Mesenchymal stem cell (in vitro differentiated cells and primary cell): ENCODE results near the gene FUT6.
A peak's percentile ranks its signal among the peaks of the same experiment; 100 is the strongest.

Source experiments
- DNase-seq: peaks from one replicate; pipeline ENCODE4 v3.0.0-alpha.2; 2013
- H2AFZ ChIP-seq: one replicate; pipeline ENCODE4 v1.6.1; 2013; ENCODE audit warnings: low read depth, mild to moderate bottlenecking, control low read depth, inconsistent platforms, low read length, moderate library complexity
- H2AK5ac ChIP-seq: 2 replicates; pipeline ENCODE4 v1.6.1; 2013; ENCODE audit warnings: low read length, moderate library complexity, mild to moderate bottlenecking, inconsistent platforms; ENCODE audit not compliant: severe bottlenecking
- H2BK120ac ChIP-seq: one replicate; pipeline ENCODE4 v1.6.1; 2013; ENCODE audit warnings: low read depth, mild to moderate bottlenecking, inconsistent platforms, low read length, moderate library complexity
- H2BK12ac ChIP-seq, 2 experiments: one replicate each; pipeline ENCODE4 v1.6.1; 2013; ENCODE audit warnings: inconsistent platforms in 2 of 2, low read length in 2 of 2, mild to moderate bottlenecking in 2 of 2, moderate library complexity in 2 of 2, control low read depth in 1 of 2
- H2BK15ac ChIP-seq: one replicate; pipeline ENCODE4 v1.6.1; 2013; ENCODE audit warnings: mild to moderate bottlenecking, low read depth, inconsistent platforms; ENCODE audit not compliant: poor library complexity, severe bottlenecking
- H2BK5ac ChIP-seq: 2 replicates; pipeline ENCODE4 v1.6.1; 2013; ENCODE audit warnings: low read depth, mild to moderate bottlenecking, low read length, control low read depth, inconsistent platforms; ENCODE audit not compliant: poor library complexity, severe bottlenecking
- H3K14ac ChIP-seq, 2 experiments: one replicate each; pipeline ENCODE4 v1.6.1; 2013; ENCODE audit warnings: inconsistent platforms in 2 of 2, low read length in 2 of 2, control low read depth in 1 of 2, mild to moderate bottlenecking in 1 of 2, moderate library complexity in 1 of 2
- H3K18ac ChIP-seq, 2 experiments: one replicate each; pipeline ENCODE4 v1.6.1; 2013; ENCODE audit warnings: inconsistent platforms in 2 of 2, low read length in 2 of 2, control low read depth in 1 of 2, low read depth in 1 of 2, mild to moderate bottlenecking in 1 of 2
- H3K23ac ChIP-seq, 2 experiments: one replicate each; pipeline ENCODE4 v1.6.1; 2013; ENCODE audit warnings: inconsistent platforms in 2 of 2, low read length in 2 of 2, mild to moderate bottlenecking in 2 of 2, moderate library complexity in 2 of 2, control low read depth in 1 of 2
- H3K27ac ChIP-seq: 2 replicates; pipeline ENCODE4 v1.5.1; 2013; ENCODE audit warnings: mild to moderate bottlenecking, moderate library complexity, low read length, control low read depth, inconsistent platforms; ENCODE audit not compliant: poor library complexity, severe bottlenecking
- H3K27me3 ChIP-seq, 2 experiments: 2 replicates each; pipeline versions ENCODE4 v1.6.1 to v1.7.0; 2013; ENCODE audit warnings: low read length in 2 of 2, mild to moderate bottlenecking in 2 of 2, moderate library complexity in 2 of 2, control low read depth in 1 of 2, inconsistent platforms in 1 of 2; ENCODE audit not compliant: control insufficient read depth in 1 of 2, insufficient read depth in 1 of 2
- H3K36me3 ChIP-seq, 2 experiments: 2 replicates each; pipeline versions ENCODE4 v1.6.1 to v1.7.0; 2013; ENCODE audit warnings: low read length in 2 of 2, control low read depth in 1 of 2, inconsistent platforms in 1 of 2, low read depth in 1 of 2, mild to moderate bottlenecking in 1 of 2; ENCODE audit not compliant: insufficient read depth in 2 of 2, control insufficient read depth in 1 of 2
- H3K4ac ChIP-seq, 2 experiments: one replicate each; pipeline ENCODE4 v1.6.1; 2013; ENCODE audit warnings: inconsistent platforms in 2 of 2, low read length in 2 of 2, mild to moderate bottlenecking in 2 of 2, moderate library complexity in 2 of 2, control low read depth in 1 of 2, low read depth in 1 of 2
- H3K4me1 ChIP-seq: 2 replicates; pipeline ENCODE4 v1.6.1; 2013; ENCODE audit warnings: low read depth, low read length, control low read depth; ENCODE audit not compliant: control insufficient read depth, insufficient read depth
- H3K4me2 ChIP-seq: 2 replicates; pipeline ENCODE4 v1.6.1; 2013; ENCODE audit warnings: low read length, mild to moderate bottlenecking, inconsistent platforms; ENCODE audit not compliant: poor library complexity, severe bottlenecking
- H3K4me3 ChIP-seq, 2 experiments: 2 replicates each; pipeline versions ENCODE4 v1.5.1 to v1.7.0; 2013; ENCODE audit warnings: low read length in 2 of 2, mild to moderate bottlenecking in 2 of 2, control low read depth in 1 of 2, low read depth in 1 of 2; ENCODE audit not compliant: insufficient read depth in 1 of 2
- H3K79me1 ChIP-seq: replicated peaks from 2 replicates; pipeline ENCODE4 v1.6.1; 2013; ENCODE audit warnings: mild to moderate bottlenecking, control low read depth, low read length, inconsistent platforms; ENCODE audit not compliant: poor library complexity, severe bottlenecking
- H3K9ac ChIP-seq: 2 replicates; pipeline ENCODE4 v1.7.0; 2013; ENCODE audit warnings: mild to moderate bottlenecking, low read length, moderate library complexity
- H3K9me3 ChIP-seq: 2 replicates; pipeline ENCODE4 v1.7.0; 2013; ENCODE audit warnings: mild to moderate bottlenecking, low read length; ENCODE audit not compliant: control insufficient read depth
- H4K8ac ChIP-seq: one replicate; pipeline ENCODE4 v1.6.1; 2013; ENCODE audit warnings: inconsistent platforms, mild to moderate bottlenecking, low read length, moderate library complexity
- H4K91ac ChIP-seq: one replicate; pipeline ENCODE4 v1.6.1; 2013; ENCODE audit warnings: mild to moderate bottlenecking, low read length, inconsistent platforms
- WGBS: methylation state at CpG from one replicate; pipeline ENCODE4 v1.1.7; 2013; ENCODE audit warnings: mixed read lengths; 5-methylcytosine and 5-hydroxymethylcytosine counted together

FUT6 gene

DNA sequence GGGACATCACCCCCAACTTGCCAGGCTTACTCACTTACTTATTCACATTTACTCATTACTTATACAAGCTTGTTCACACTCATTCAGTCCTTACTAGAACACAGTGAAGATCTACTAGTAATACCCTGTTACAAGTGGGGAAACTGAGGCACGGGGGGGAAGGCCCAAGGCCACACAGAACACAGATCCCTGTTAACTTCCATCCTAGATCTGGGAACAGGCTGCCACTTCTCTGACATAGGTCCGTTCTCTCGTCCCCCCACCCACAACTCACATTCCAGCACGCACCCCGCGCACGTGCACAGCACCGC is 36.1 kb downstream of the FUT6 start:
- WGBS, result 11% methylated on average over 8 of the region's 8 CpGs
- no peak for DNase-seq

GRCh38 chr19:5801796-5802619 is 37.5 kb downstream of the FUT6 start:
- Histone ChIP-seq H2AFZ (no peak overlapping the region), H3K27ac (no peak overlapping the region), H2BK120ac (no peak overlapping the region), H3K9ac (no peak overlapping the region), H3K18ac (no peak overlapping the region), H3K14ac (no peak overlapping the region), H3K23ac (no peak overlapping the region), H4K91ac (no peak overlapping the region), H3K79me1 (no peaks in the 10 kb centered on the region), H3K4me3 (no peak overlapping the region), H3K9me3 (no peaks in the 10 kb centered on the region), H4K8ac (no peak overlapping the region), H2BK12ac (no peak overlapping the region), H3K36me3 (no peaks in the 10 kb centered on the region), H3K4ac (no peak overlapping the region), H3K4me2 (no peak overlapping the region), H2BK15ac (no peak overlapping the region), H2BK5ac (no peak overlapping the region), H3K27me3 (peaks cover 28 to 56% of the 10 kb centered on the region in 2 experiments), H3K4me1 (peaks cover 17% of the 10 kb centered on the region), H2AK5ac (no peak overlapping the region)
- 35% methylated on average over 28 of the region's 33 CpGs for WGBS
- peak; percentile 47 for DNase-seq

More for the DNA sequence above, 36.1 kb downstream of the FUT6 start:
- Histone ChIP-seq H3K23ac (peak overlapping the region in 1 of 2 experiments; percentile 94), H3K4me3 (peak overlapping the region; percentile 43 to 76), H3K36me3 (no peaks in the 10 kb centered on the region), H3K79me1 (no peaks in the 10 kb centered on the region), H2BK15ac (no peak overlapping the region), H2BK12ac (peak overlapping the region in 1 of 2 experiments; percentile 59), H3K9ac (peak overlapping the region; percentile 69), H3K4me1 (peaks cover 17% of the 10 kb centered on the region), H3K18ac (peak overlapping the region; percentile 0 to 85), H3K9me3 (no peaks in the 10 kb centered on the region), H3K4me2 (peak overlapping the region; percentile 76), H2BK120ac (no peak overlapping the region), H3K27ac (no peak overlapping the region), H2AFZ (peak overlapping the region; percentile 83), H3K27me3 (peaks cover 33 to 53% of the 10 kb centered on the region in 2 experiments), H2BK5ac (no peak overlapping the region), H3K4ac (peak overlapping the region in 1 of 2 experiments; percentile 37), H2AK5ac (no peak overlapping the region), H4K91ac (peak overlapping the region; percentile 1), H4K8ac (peak overlapping the region; percentile 10), H3K14ac (peak overlapping the region in 1 of 2 experiments; percentile 92)

- H2BK12ac ChIP-seq, result peak overlapping the region in 1 of 2 experiments; percentile 54
- peaks cover 15 to 42% of the 10 kb centered on the region in 2 experiments for H3K27me3 ChIP-seq
- H2BK15ac ChIP-seq, result no peak overlapping the region
- no peak overlapping the region for H3K18ac ChIP-seq
- H3K23ac ChIP-seq, result no peak overlapping the region
- H3K4me1 ChIP-seq, result peaks cover 16% of the 10 kb centered on the region
- H3K4me2 ChIP-seq, result no peak overlapping the region
- peak overlapping the region; percentile 7 for H4K91ac ChIP-seq
- H3K9ac ChIP-seq, result no peak overlapping the region
- no peaks in the 10 kb centered on the region for H3K36me3 ChIP-seq
- no peak overlapping the region for H3K4me3 ChIP-seq
- H3K4ac ChIP-seq, result no peak overlapping the region
- no peak overlapping the region for H2BK120ac ChIP-seq
- H2BK5ac ChIP-seq, result no peak overlapping the region
- H3K79me1 ChIP-seq, result no peaks in the 10 kb centered on the region
- H3K27ac ChIP-seq, result no peak overlapping the region
- H2AK5ac ChIP-seq, result no peak overlapping the region
- 82% methylated on average over 17 of the region's 17 CpGs for WGBS
- H4K8ac ChIP-seq, result no peak overlapping the region
- no peak overlapping the region for H2AFZ ChIP-seq
- no peaks in the 10 kb centered on the region for H3K9me3 ChIP-seq
- no peak overlapping the region for H3K14ac ChIP-seq
- DNase-seq, result no peak
Measured at GRCh38 chr19:5800361-5801270, 38.9 kb downstream of the FUT6 start.
